ENCODE data around the gene SERGEF.

DNA sequence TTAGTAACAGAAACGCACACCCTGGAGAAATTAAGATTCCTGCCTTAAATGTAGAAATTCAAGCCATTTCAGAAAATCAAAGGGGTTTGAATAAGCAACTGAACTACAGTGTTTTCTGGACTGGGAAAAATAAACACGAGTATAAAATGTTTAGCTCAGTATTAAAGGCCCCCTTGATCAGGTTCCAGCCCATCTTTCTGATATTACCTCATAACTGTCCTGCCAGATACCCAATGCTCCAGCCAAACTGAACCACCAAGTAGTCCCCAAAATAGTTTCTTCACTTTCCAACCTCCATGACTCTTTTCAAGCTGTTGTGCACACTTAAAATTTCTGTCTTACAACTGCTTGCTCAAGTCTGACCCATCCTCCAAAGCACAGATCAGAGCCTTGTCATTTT, 54.4 kb downstream of the SERGEF start:
- TF ChIP-seq, protein P1, sequence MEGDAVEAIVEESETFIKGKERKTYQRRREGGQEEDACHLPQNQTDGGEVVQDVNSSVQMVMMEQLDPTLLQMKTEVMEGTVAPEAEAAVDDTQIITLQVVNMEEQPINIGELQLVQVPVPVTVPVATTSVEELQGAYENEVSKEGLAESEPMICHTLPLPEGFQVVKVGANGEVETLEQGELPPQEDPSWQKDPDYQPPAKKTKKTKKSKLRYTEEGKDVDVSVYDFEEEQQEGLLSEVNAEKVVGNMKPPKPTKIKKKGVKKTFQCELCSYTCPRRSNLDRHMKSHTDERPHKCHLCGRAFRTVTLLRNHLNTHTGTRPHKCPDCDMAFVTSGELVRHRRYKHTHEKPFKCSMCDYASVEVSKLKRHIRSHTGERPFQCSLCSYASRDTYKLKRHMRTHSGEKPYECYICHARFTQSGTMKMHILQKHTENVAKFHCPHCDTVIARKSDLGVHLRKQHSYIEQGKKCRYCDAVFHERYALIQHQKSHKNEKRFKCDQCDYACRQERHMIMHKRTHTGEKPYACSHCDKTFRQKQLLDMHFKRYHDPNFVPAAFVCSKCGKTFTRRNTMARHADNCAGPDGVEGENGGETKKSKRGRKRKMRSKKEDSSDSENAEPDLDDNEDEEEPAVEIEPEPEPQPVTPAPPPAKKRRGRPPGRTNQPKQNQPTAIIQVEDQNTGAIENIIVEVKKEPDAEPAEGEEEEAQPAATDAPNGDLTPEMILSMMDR (conservative IDR thresholded peaks at IDR 0.05 in 1 of 2, IDR thresholded peaks at IDR 0.05 in 1 of 2; ENCODE audit: extremely low read depth in 1 of 2, insufficient read depth in 1 of 2, low read depth in 1 of 2, low read length in 2 of 2) = no peak
- TF ChIP-seq EZH2 (IDR thresholded peaks at IDR 0.05; ENCODE audit: borderline replicate concordance, low read length) = no peak

Data from mammary epithelial cell (primary cell).